B cell (primary cell): Measurements from ENCODE around the gene TANC1.

Experiments used
- EZH2 ChIP-seq: IDR thresholded peaks from 2 replicates; pipeline ENCODE4 v1.6.1; 2012; ENCODE audit warnings: borderline replicate concordance, low read depth, mild to moderate bottlenecking, moderate library complexity, low read length; ENCODE audit not compliant: insufficient read depth, poor library complexity, severe bottlenecking
- TF ChIP-seq, protein P1 (sequence below): fragments of 200-600 bp; IDR thresholded peaks from one replicate; pipeline ENCODE4 v1.8.0; 2022; ENCODE audit warnings: antibody characterized with exemption, mild to moderate bottlenecking

GRCh38 chr2:159022019-159022418 lies 53.6 kb downstream of the TANC1 start:
- TF ChIP-seq EZH2 = no peak
- TF ChIP-seq, protein P1, sequence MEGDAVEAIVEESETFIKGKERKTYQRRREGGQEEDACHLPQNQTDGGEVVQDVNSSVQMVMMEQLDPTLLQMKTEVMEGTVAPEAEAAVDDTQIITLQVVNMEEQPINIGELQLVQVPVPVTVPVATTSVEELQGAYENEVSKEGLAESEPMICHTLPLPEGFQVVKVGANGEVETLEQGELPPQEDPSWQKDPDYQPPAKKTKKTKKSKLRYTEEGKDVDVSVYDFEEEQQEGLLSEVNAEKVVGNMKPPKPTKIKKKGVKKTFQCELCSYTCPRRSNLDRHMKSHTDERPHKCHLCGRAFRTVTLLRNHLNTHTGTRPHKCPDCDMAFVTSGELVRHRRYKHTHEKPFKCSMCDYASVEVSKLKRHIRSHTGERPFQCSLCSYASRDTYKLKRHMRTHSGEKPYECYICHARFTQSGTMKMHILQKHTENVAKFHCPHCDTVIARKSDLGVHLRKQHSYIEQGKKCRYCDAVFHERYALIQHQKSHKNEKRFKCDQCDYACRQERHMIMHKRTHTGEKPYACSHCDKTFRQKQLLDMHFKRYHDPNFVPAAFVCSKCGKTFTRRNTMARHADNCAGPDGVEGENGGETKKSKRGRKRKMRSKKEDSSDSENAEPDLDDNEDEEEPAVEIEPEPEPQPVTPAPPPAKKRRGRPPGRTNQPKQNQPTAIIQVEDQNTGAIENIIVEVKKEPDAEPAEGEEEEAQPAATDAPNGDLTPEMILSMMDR = no peak
